GM12878 (cell line): ENCODE data around the gene RAB3IL1. TPM values are rescaled to one million over a fixed set of nuclear protein-coding genes. Genes with fewer than 3 reads are reported as not detected.

ENCODE experiments used
- CBX3 ChIP-seq: fragments of 200-600 bp; sonication (generic); IDR thresholded peaks from 2 replicates; pipeline ENCODE4 v1.6.1; 2016; ENCODE audit warnings: low read depth, borderline replicate concordance
- GABPA ChIP-seq: IDR thresholded peaks from 2 replicates; pipeline ENCODE4 v1.6.1; 2014; ENCODE audit warnings: antibody characterized with exemption, low read depth, mild to moderate bottlenecking, inconsistent platforms
- GATAD2B ChIP-seq: fragments of 450-650 bp; conservative IDR thresholded peaks from 2 replicates; pipeline ENCODE4 v1.6.1; 2017; ENCODE audit warnings: low read depth, mild to moderate bottlenecking, moderate library complexity
- IKZF2 ChIP-seq, 2 experiments: fragments of 450-650 bp; IDR thresholded peaks; 2 replicates each; pipeline ENCODE4 v1.6.1; 2017; ENCODE audit warnings: mild to moderate bottlenecking in 2 of 2, moderate library complexity in 2 of 2
- NFXL1 ChIP-seq: fragments of 450-650 bp; IDR thresholded peaks from 2 replicates; pipeline ENCODE4 v1.6.1; 2017; ENCODE audit warnings: antibody characterized with exemption, mild to moderate bottlenecking, borderline replicate concordance
- NR2C2 ChIP-seq: IDR thresholded peaks from 2 replicates; pipeline ENCODE4 v1.6.1; 2011; ENCODE audit warnings: borderline replicate concordance, low read depth; ENCODE audit not compliant: control insufficient read depth, insufficient read length
- PML ChIP-seq: IDR thresholded peaks from 2 replicates; pipeline ENCODE4 v1.6.1; 2012; ENCODE audit warnings: low read length, inconsistent platforms
- POLR2AphosphoS5 ChIP-seq: IDR thresholded peaks from 2 replicates; pipeline ENCODE4 v1.6.1; 2011; ENCODE audit warnings: mild to moderate bottlenecking, low read length, inconsistent platforms
- POU2F2 ChIP-seq: IDR thresholded peaks from 3 replicates; pipeline ENCODE4 v1.6.1; 2011; ENCODE audit warnings: low read depth, mild to moderate bottlenecking, low read length, borderline replicate concordance
- RB1 ChIP-seq: fragments of 450-650 bp; formaldehyde crosslinking; IDR thresholded peaks from 2 replicates; pipeline ENCODE4 v1.6.1; 2017; ENCODE audit warnings: mild to moderate bottlenecking, borderline replicate concordance
- TBL1XR1 ChIP-seq: IDR thresholded peaks from 2 replicates; pipeline ENCODE4 v1.6.1; 2012; ENCODE audit warnings: low read depth, low read length, improper control_type of control experiment
- USF2 ChIP-seq: IDR thresholded peaks from 2 replicates; pipeline ENCODE4 v1.6.1; 2011; ENCODE audit warnings: low read depth, low read length, improper control_type of control experiment, borderline replicate concordance
- YY1 ChIP-seq: IDR thresholded peaks from 2 replicates; pipeline ENCODE4 v1.6.1; 2011; ENCODE audit warnings: low read depth, mild to moderate bottlenecking, low read length
- ZNF24 ChIP-seq: fragments of 450-650 bp; IDR thresholded peaks from 2 replicates; pipeline ENCODE4 v1.6.1; 2017; ENCODE audit warnings: antibody characterized with exemption, mild to moderate bottlenecking
- polyA plus RNA-seq, 11 experiments: library from polyadenylated mRNA; depleted of rRNA in 4 of 11; unstranded in 6 of 11; stranded (reverse) in 5 of 11; fragments of >200 nt; fragmentation: Nextera tagmentation in 4 of 11; fragmentation: Illumina TruSeq in 1 of 11; extraction: Ambion mirVana in 4 of 11; extraction: Trizol in 1 of 11; gene quantifications; 1 replicate in 1 of 11; 2 replicates in 10 of 11; pipeline versions ENCODE4 v1.2.1 to v1.2.3, GENCODE V29; 2011 to 2016; ENCODE audit warnings: inconsistent platforms in 2 of 11, missing spikeins in 2 of 11, low read depth in 1 of 11
- total RNA-seq, 4 experiments: library from RNA; depleted of rRNA in 3 of 4; stranded (reverse); fragments of >200 nt in 3 of 4; fragmentation: Illumina TruSeq in 1 of 4; extraction: Trizol in 1 of 4; gene quantifications; 2 replicates each; pipeline versions ENCODE4 v1.2.1 to v1.2.3, GENCODE V29; 2013 to 2021
- TF ChIP-seq, protein P1 (sequence below): IDR thresholded peaks from 2 replicates; pipeline ENCODE4 v1.6.1; 2012; ENCODE audit warnings: low read length, inconsistent platforms
- TF ChIP-seq, protein P2 (sequence below): IDR thresholded peaks from 2 replicates; pipeline ENCODE4 v1.6.1; 2012; ENCODE audit warnings: improper control_type of control experiment, low read depth, low read length; ENCODE audit not compliant: insufficient replicate concordance
- TF ChIP-seq, protein P3 (sequence below): fragments of 150-350 bp; IDR thresholded peaks from 2 replicates; pipeline ENCODE4 v1.6.1; 2014; ENCODE audit warnings: mild to moderate bottlenecking, low read depth, low read length
- TF ChIP-seq, protein P4 (sequence below): IDR thresholded peaks from 2 replicates; pipeline ENCODE4 v1.6.1; 2011; ENCODE audit warnings: borderline replicate concordance, low read depth, mild to moderate bottlenecking, moderate library complexity, mixed read lengths, low read length; ENCODE audit not compliant: insufficient read depth; ENCODE audit errors: extremely low read length
- TF ChIP-seq, protein P5 (sequence below): IDR thresholded peaks from 2 replicates; pipeline ENCODE4 v1.6.1; 2012; ENCODE audit warnings: low read depth, low read length, improper control_type of control experiment

Gene RAB3IL1
- total and polyA plus RNA-seq, 10 of the 15 experiments (the other 5 are each of a cell fraction or from before 2014, with no cell fraction given) = 0.04 TPM; not detected in 9

- 0 out of 2 replicates have a peak, but pooled peaks have one; percentile 21 for TF ChIP-seq GABPA
- TF ChIP-seq POLR2AphosphoS5 = peak; percentile 30; the same call in 1 of the 2 replicates
- TF ChIP-seq, protein P1, sequence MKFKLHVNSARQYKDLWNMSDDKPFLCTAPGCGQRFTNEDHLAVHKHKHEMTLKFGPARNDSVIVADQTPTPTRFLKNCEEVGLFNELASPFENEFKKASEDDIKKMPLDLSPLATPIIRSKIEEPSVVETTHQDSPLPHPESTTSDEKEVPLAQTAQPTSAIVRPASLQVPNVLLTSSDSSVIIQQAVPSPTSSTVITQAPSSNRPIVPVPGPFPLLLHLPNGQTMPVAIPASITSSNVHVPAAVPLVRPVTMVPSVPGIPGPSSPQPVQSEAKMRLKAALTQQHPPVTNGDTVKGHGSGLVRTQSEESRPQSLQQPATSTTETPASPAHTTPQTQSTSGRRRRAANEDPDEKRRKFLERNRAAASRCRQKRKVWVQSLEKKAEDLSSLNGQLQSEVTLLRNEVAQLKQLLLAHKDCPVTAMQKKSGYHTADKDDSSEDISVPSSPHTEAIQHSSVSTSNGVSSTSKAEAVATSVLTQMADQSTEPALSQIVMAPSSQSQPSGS = 0 out of 2 replicates have a peak, but pooled peaks have one; percentile 21
- TF ChIP-seq, protein P2, sequence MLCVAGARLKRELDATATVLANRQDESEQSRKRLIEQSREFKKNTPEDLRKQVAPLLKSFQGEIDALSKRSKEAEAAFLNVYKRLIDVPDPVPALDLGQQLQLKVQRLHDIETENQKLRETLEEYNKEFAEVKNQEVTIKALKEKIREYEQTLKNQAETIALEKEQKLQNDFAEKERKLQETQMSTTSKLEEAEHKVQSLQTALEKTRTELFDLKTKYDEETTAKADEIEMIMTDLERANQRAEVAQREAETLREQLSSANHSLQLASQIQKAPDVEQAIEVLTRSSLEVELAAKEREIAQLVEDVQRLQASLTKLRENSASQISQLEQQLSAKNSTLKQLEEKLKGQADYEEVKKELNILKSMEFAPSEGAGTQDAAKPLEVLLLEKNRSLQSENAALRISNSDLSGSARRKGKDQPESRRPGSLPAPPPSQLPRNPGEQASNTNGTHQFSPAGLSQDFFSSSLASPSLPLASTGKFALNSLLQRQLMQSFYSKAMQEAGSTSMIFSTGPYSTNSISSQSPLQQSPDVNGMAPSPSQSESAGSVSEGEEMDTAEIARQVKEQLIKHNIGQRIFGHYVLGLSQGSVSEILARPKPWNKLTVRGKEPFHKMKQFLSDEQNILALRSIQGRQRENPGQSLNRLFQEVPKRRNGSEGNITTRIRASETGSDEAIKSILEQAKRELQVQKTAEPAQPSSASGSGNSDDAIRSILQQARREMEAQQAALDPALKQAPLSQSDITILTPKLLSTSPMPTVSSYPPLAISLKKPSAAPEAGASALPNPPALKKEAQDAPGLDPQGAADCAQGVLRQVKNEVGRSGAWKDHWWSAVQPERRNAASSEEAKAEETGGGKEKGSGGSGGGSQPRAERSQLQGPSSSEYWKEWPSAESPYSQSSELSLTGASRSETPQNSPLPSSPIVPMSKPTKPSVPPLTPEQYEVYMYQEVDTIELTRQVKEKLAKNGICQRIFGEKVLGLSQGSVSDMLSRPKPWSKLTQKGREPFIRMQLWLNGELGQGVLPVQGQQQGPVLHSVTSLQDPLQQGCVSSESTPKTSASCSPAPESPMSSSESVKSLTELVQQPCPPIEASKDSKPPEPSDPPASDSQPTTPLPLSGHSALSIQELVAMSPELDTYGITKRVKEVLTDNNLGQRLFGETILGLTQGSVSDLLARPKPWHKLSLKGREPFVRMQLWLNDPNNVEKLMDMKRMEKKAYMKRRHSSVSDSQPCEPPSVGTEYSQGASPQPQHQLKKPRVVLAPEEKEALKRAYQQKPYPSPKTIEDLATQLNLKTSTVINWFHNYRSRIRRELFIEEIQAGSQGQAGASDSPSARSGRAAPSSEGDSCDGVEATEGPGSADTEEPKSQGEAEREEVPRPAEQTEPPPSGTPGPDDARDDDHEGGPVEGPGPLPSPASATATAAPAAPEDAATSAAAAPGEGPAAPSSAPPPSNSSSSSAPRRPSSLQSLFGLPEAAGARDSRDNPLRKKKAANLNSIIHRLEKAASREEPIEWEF = no peak
- no peak for TF ChIP-seq NR2C2
- no peak; the same call in 1 of the 2 replicates for TF ChIP-seq GATAD2B
- peak; percentile 4; the same call in 1 of the 3 replicates for TF ChIP-seq POU2F2
- TF ChIP-seq ZNF24 = no peak
- no peak for TF ChIP-seq YY1
- TF ChIP-seq, protein P3, sequence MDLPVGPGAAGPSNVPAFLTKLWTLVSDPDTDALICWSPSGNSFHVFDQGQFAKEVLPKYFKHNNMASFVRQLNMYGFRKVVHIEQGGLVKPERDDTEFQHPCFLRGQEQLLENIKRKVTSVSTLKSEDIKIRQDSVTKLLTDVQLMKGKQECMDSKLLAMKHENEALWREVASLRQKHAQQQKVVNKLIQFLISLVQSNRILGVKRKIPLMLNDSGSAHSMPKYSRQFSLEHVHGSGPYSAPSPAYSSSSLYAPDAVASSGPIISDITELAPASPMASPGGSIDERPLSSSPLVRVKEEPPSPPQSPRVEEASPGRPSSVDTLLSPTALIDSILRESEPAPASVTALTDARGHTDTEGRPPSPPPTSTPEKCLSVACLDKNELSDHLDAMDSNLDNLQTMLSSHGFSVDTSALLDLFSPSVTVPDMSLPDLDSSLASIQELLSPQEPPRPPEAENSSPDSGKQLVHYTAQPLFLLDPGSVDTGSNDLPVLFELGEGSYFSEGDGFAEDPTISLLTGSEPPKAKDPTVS = no peak
- TF ChIP-seq CBX3 = no peak
- no peak for TF ChIP-seq NFXL1
- TF ChIP-seq TBL1XR1 = 0 out of 2 replicates have a peak, but pooled peaks have one; percentile 17
- TF ChIP-seq, protein P4, sequence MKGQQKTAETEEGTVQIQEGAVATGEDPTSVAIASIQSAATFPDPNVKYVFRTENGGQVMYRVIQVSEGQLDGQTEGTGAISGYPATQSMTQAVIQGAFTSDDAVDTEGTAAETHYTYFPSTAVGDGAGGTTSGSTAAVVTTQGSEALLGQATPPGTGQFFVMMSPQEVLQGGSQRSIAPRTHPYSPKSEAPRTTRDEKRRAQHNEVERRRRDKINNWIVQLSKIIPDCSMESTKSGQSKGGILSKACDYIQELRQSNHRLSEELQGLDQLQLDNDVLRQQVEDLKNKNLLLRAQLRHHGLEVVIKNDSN = peak; percentile 11
- TF ChIP-seq, protein P5, sequence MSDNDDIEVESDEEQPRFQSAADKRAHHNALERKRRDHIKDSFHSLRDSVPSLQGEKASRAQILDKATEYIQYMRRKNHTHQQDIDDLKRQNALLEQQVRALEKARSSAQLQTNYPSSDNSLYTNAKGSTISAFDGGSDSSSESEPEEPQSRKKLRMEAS = no peak
- peak; percentile 83 to 87 for TF ChIP-seq IKZF2 (IDR thresholded peaks at IDR 0.05)
- peak; percentile 69 for TF ChIP-seq PML
- peak; percentile 33; the same call in 1 of the 2 replicates for TF ChIP-seq USF2
- TF ChIP-seq RB1 = no peak
These were observed 46.1 kb upstream of the RAB3IL1 start (continued) for GRCh38 chr11:61963282-61964057.
